Hepatocyte (in vitro differentiated cells): Measurements from ENCODE around the gene C19orf53. TPM values are rescaled to one million over a fixed set of nuclear protein-coding genes. Genes with fewer than 3 reads are reported as not detected.

ENCODE experiments used
- DNase-seq: peaks from one replicate; pipeline ENCODE4 v3.0.0-alpha.2; 2016; ENCODE audit warnings: low spot score
- H2AFZ ChIP-seq: fragments of 200-600 bp; sonication (generic); 2 replicates; pipeline ENCODE4 v1.6.0; 2016; ENCODE audit warnings: antibody characterized with exemption, mild to moderate bottlenecking
- H3K27ac ChIP-seq: fragments of 200-600 bp; sonication (generic); 2 replicates; pipeline ENCODE4 v1.5.1; 2016; ENCODE audit warnings: mild to moderate bottlenecking
- H3K27me3 ChIP-seq: fragments of 200-600 bp; sonication (generic); 2 replicates; pipeline ENCODE4 v1.6.1; 2016
- H3K36me3 ChIP-seq: fragments of 200-600 bp; sonication (generic); replicated peaks from 2 replicates; pipeline ENCODE4 v1.5.1; 2016; ENCODE audit warnings: low read depth; ENCODE audit not compliant: insufficient read depth
- H3K4me1 ChIP-seq: fragments of 200-600 bp; sonication (generic); 2 replicates; pipeline ENCODE4 v1.5.1; 2016; ENCODE audit warnings: mild to moderate bottlenecking, moderate library complexity; ENCODE audit not compliant: insufficient read depth
- H3K4me2 ChIP-seq: fragments of 200-600 bp; sonication (generic); 2 replicates; pipeline ENCODE4 v1.6.0; 2016
- H3K4me3 ChIP-seq: fragments of 200-600 bp; sonication (generic); 2 replicates; pipeline ENCODE4 v1.5.1; 2016; ENCODE audit warnings: mild to moderate bottlenecking
- H3K79me2 ChIP-seq: fragments of 200-600 bp; sonication (generic); 2 replicates; pipeline ENCODE4 v1.6.0; 2017; ENCODE audit warnings: mild to moderate bottlenecking
- H3K9me2 ChIP-seq: fragments of 200-600 bp; sonication (generic); replicated peaks from 2 replicates; pipeline ENCODE4 v1.6.0; 2017; ENCODE audit warnings: mild to moderate bottlenecking; ENCODE audit not compliant: insufficient read depth
- H3K9me3 ChIP-seq: fragments of 200-600 bp; sonication (generic); 2 replicates; pipeline ENCODE4 v1.5.1; 2016; ENCODE audit warnings: low read depth, mild to moderate bottlenecking
- H4K20me1 ChIP-seq: fragments of 200-600 bp; sonication (generic); 2 replicates; pipeline ENCODE4 v1.6.0; 2016; ENCODE audit warnings: mild to moderate bottlenecking; ENCODE audit not compliant: insufficient read depth, poor library complexity, severe bottlenecking
- CTCF ChIP-seq: fragments of 200-600 bp; sonication (generic); IDR thresholded peaks from 2 replicates; pipeline ENCODE4 v1.5.1; 2016; ENCODE audit warnings: antibody characterized with exemption, mild to moderate bottlenecking; ENCODE audit not compliant: poor library complexity
- EZH2 ChIP-seq: fragments of 200-600 bp; sonication (generic); IDR thresholded peaks from 2 replicates; pipeline ENCODE4 v1.6.1; 2016; ENCODE audit warnings: antibody characterized with exemption, mild to moderate bottlenecking, borderline replicate concordance
- EZH2phosphoT487 ChIP-seq: fragments of 200-600 bp; sonication (generic); IDR thresholded peaks from one replicate; pipeline ENCODE4 v1.6.1; 2018; ENCODE audit warnings: antibody characterized with exemption, mild to moderate bottlenecking, low read depth, moderate library complexity; ENCODE audit not compliant: unreplicated experiment, severe bottlenecking
- WGBS: methylation state at CpG from one replicate; pipeline ENCODE4 v1.1.6; 2016; ENCODE audit warnings: low lambda C conversion rate; ENCODE audit errors: missing lambda C conversion rate; 5-methylcytosine and 5-hydroxymethylcytosine counted together
- polyA plus RNA-seq: library from polyadenylated mRNA; unstranded; fragments of >200 nt; fragmentation: Nextera tagmentation; extraction: Ambion mirVana; gene quantifications from 2 replicates; pipeline ENCODE4 v1.2.1, GENCODE V29; 2016
- total RNA-seq: library from RNA; depleted of rRNA; stranded (reverse); fragments of >200 nt; gene quantifications from 2 replicates; pipeline ENCODE4 v1.2.3, GENCODE V29; 2014

The C19orf53 gene
- total and polyA plus RNA-seq, 2 experiments from 2014 or later: 89.2 to 220 TPM

GRCh38 chr19:13804830-13805683, 30.8 kb downstream of the C19orf53 start:
- Histone ChIP-seq H3K36me3 (no peaks in the 10 kb centered on the region), H3K9me3 (no peaks in the 10 kb centered on the region), H3K79me2 (no peaks in the 10 kb centered on the region), H2AFZ (no peak overlapping the region), H3K27ac (no peak overlapping the region), H4K20me1 (no peaks in the 10 kb centered on the region), H3K9me2 (no peaks in the 10 kb centered on the region), H3K27me3 (no peaks in the 10 kb centered on the region), H3K4me2 (no peak overlapping the region), H3K4me1 (no peaks in the 10 kb centered on the region), H3K4me3 (no peak overlapping the region)
- no peak for TF ChIP-seq EZH2phosphoT487
- peak; percentile 18 for TF ChIP-seq CTCF
- DNase-seq: no peak
- 84% methylated on average over 34 of the region's 35 CpGs for WGBS

DNA sequence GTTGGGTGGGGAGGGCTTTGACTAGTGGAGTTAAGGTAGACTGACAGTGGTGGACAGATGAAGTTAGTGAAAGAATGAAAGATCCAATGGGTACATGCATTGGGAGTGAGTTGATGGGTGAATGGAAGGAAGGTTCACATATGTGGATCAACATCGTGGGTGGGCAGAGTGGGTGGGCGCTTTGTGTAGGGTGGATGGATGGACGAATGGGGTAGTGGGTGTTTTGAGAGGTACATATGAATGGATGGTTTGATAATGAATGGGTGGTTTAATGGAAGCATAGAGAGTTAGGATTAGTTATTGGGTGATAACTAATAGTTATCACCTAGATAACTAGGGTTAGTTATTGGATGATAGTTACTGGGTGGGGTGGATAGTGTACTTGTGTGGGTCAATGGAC, 32.5 kb downstream of the C19orf53 start:
- Histone ChIP-seq H3K4me3 (no peak overlapping the region), H3K79me2 (no peaks in the 10 kb centered on the region), H3K9me2 (no peaks in the 10 kb centered on the region), H3K9me3 (no peaks in the 10 kb centered on the region), H3K27me3 (no peaks in the 10 kb centered on the region), H3K36me3 (no peaks in the 10 kb centered on the region), H2AFZ (no peak overlapping the region), H3K4me2 (no peak overlapping the region), H3K27ac (no peak overlapping the region), H4K20me1 (no peaks in the 10 kb centered on the region), H3K4me1 (no peaks in the 10 kb centered on the region)
- no peak for DNase-seq
- 97% methylated on average over 3 of the region's 3 CpGs for WGBS
- TF ChIP-seq CTCF: no peak
- no peak for TF ChIP-seq EZH2phosphoT487
- no peak for TF ChIP-seq EZH2

- Histone ChIP-seq H3K9me3 (no peaks in the 10 kb centered on the region), H3K27me3 (no peaks in the 10 kb centered on the region), H3K4me2 (no peak overlapping the region), H3K79me2 (no peaks in the 10 kb centered on the region), H4K20me1 (no peaks in the 10 kb centered on the region), H3K4me1 (no peaks in the 10 kb centered on the region), H3K27ac (no peak overlapping the region), H3K4me3 (no peak overlapping the region), H3K36me3 (no peaks in the 10 kb centered on the region), H2AFZ (no peak overlapping the region), H3K9me2 (no peaks in the 10 kb centered on the region)
- TF ChIP-seq EZH2phosphoT487: no peak
- no peak for TF ChIP-seq CTCF
- no peak for DNase-seq
- 100% methylated on average over 3 of the region's 3 CpGs for WGBS
These were observed 33.3 kb downstream of the C19orf53 start for GRCh38 chr19:13807421-13808021.
